ENCODE results near the gene LRPPRC.

The LRPPRC gene

GRCh38 chr2:43846140-43846793 lies 149.5 kb downstream of the LRPPRC start:
- Mint-ChIP-seq H3K27me3 (ENCODE audit: low read depth) (peaks cover 5% of the 10 kb centered on the region), H3K27ac (no peak overlapping the region)

GRCh38 chr2:43845181-43845580 lies 150.6 kb downstream of the LRPPRC start:
- Mint-ChIP-seq H3K4me3 (no peak overlapping the region), H3K27me3 (ENCODE audit: low read depth) (peaks cover 5% of the 10 kb centered on the region), H3K36me3 (ENCODE audit: low read depth) (no peaks in the 10 kb centered on the region), H3K9me3 (no peaks in the 10 kb centered on the region), H3K27ac (no peak overlapping the region), H3K4me1 (no peaks in the 10 kb centered on the region)
- TF ChIP-seq CTCF (IDR thresholded peaks at IDR 0.05; ENCODE audit: unreplicated experiment in 3 of 3) = no peak

More at GRCh38 chr2:43846140-43846793, 149.5 kb downstream of the LRPPRC start:
- Mint-ChIP-seq H3K4me1 (peaks cover 5% of the 10 kb centered on the region), H3K36me3 (ENCODE audit: low read depth) (no peaks in the 10 kb centered on the region), H3K4me3 (no peak overlapping the region), H3K9me3 (no peaks in the 10 kb centered on the region)
- no peak for TF ChIP-seq CTCF (IDR thresholded peaks at IDR 0.05; ENCODE audit: unreplicated experiment in 3 of 3)

GRCh38 chr2:43842866-43843226 lies 152.9 kb downstream of the LRPPRC start:
- Mint-ChIP-seq H3K4me1 (no peaks in the 10 kb centered on the region), H3K27ac (no peak overlapping the region), H3K4me3 (no peak overlapping the region), H3K36me3 (ENCODE audit: low read depth) (no peaks in the 10 kb centered on the region), H3K9me3 (no peaks in the 10 kb centered on the region), H3K27me3 (ENCODE audit: low read depth) (peaks cover 5% of the 10 kb centered on the region)
- no peak for TF ChIP-seq CTCF (IDR thresholded peaks at IDR 0.05; ENCODE audit: unreplicated experiment in 3 of 3)

GRCh38 chr2:43841949-43842865 lies 153.6 kb downstream of the LRPPRC start:
- no peak for TF ChIP-seq CTCF (IDR thresholded peaks at IDR 0.05; ENCODE audit: unreplicated experiment in 3 of 3)
- H3K27ac Mint-ChIP-seq = no peak overlapping the region
- H3K36me3 Mint-ChIP-seq (ENCODE audit: low read depth) = no peaks in the 10 kb centered on the region

GRCh38 chr2:43840965-43841364 lies 154.8 kb downstream of the LRPPRC start:
- H3K27me3 Mint-ChIP-seq (ENCODE audit: low read depth) = peaks cover 1% of the 10 kb centered on the region
- TF ChIP-seq CTCF (IDR thresholded peaks at IDR 0.05; ENCODE audit: unreplicated experiment in 3 of 3) = no peak
- H3K36me3 Mint-ChIP-seq (ENCODE audit: low read depth) = no peaks in the 10 kb centered on the region
- no peaks in the 10 kb centered on the region for H3K9me3 Mint-ChIP-seq
- H3K27ac Mint-ChIP-seq = no peak overlapping the region
- H3K4me3 Mint-ChIP-seq = no peak overlapping the region
- H3K4me1 Mint-ChIP-seq = no peaks in the 10 kb centered on the region

More at GRCh38 chr2:43841949-43842865, 153.6 kb downstream of the LRPPRC start:
- Mint-ChIP-seq H3K9me3 (no peaks in the 10 kb centered on the region), H3K4me3 (no peak overlapping the region), H3K27me3 (ENCODE audit: low read depth) (peaks cover 5% of the 10 kb centered on the region), H3K4me1 (no peaks in the 10 kb centered on the region)

Data from nephron (organoid).